Activated naive CD4-positive, alpha-beta T cell treated with anti-CD3 and anti-CD28 coated beads, Interleukin-2, amount 10 ng/mL, durations not matched to agents 7 days and 5 days (primary cell): ENCODE data around the gene TMEM72.

ENCODE experiments used
- CTCF ChIA-PET: fragments of 350-600 bp; sonication (Branson Sonifier 250); formaldehyde crosslinking; loops from one replicate; lab custom pipeline; 2021; ENCODE audit warnings: antibody characterized with exemption; lab: Charles Lee
- DNase-seq: peaks from one replicate; pipeline ENCODE4 v3.0.0-alpha.2; 2020
- H3K27ac Mint-ChIP-seq: one replicate; pipeline ENCODE4 v1.8.0; 2021; ENCODE audit warnings: mild to moderate bottlenecking, moderate library complexity, mixed read lengths
- H3K27me3 Mint-ChIP-seq: one replicate; pipeline ENCODE4 v1.8.0; 2021; ENCODE audit warnings: mild to moderate bottlenecking, mixed read lengths
- H3K36me3 Mint-ChIP-seq: one replicate; pipeline ENCODE4 v1.8.0; 2021; ENCODE audit warnings: mixed read lengths
- H3K4me1 Mint-ChIP-seq: one replicate; pipeline ENCODE4 v1.8.0; 2021; ENCODE audit warnings: mixed read lengths
- H3K4me3 Mint-ChIP-seq: one replicate; pipeline ENCODE4 v1.8.0; 2021; ENCODE audit warnings: mild to moderate bottlenecking, moderate library complexity, mixed read lengths
- H3K9me3 Mint-ChIP-seq: one replicate; pipeline ENCODE4 v1.8.0; 2021; ENCODE audit warnings: mixed read lengths

The TMEM72 gene

GRCh38 chr10:44880090-44880715 is 30.9 kb upstream of the TMEM72 start:
- H3K27me3 Mint-ChIP-seq: peaks cover 40% of the 10 kb centered on the region
- no peak for DNase-seq
- no peaks in the 10 kb centered on the region for H3K36me3 Mint-ChIP-seq
- H3K4me3 Mint-ChIP-seq: no peak overlapping the region
- peaks cover 15% of the 10 kb centered on the region for H3K4me1 Mint-ChIP-seq
- CTCF ChIA-PET: interaction anchor here (0.6 to 2.1 kb wide), 4 partner anchors 12 to 1461 kb away, joined by 3 to 5 read pairs (median 4); no protein-coding TSS in a partner anchor
- H3K27ac Mint-ChIP-seq: no peak overlapping the region
- no peaks in the 10 kb centered on the region for H3K9me3 Mint-ChIP-seq

GRCh38 chr10:44881649-44882048 is 29.5 kb upstream of the TMEM72 start:
- H3K27ac Mint-ChIP-seq: no peak overlapping the region
- CTCF ChIA-PET: no interaction called here

GRCh38 chr10:44882166-44882720 is 28.9 kb upstream of the TMEM72 start:
- H3K36me3 Mint-ChIP-seq: no peaks in the 10 kb centered on the region
- H3K9me3 Mint-ChIP-seq: no peaks in the 10 kb centered on the region
- peaks cover 15% of the 10 kb centered on the region for H3K4me1 Mint-ChIP-seq
- no peak overlapping the region for H3K4me3 Mint-ChIP-seq
- DNase-seq: no peak
- peaks cover 40% of the 10 kb centered on the region for H3K27me3 Mint-ChIP-seq
- CTCF ChIA-PET: no interaction called here
- no peak overlapping the region for H3K27ac Mint-ChIP-seq

More at GRCh38 chr10:44881649-44882048, 29.5 kb upstream of the TMEM72 start:
- Mint-ChIP-seq H3K9me3 (no peaks in the 10 kb centered on the region), H3K4me1 (peaks cover 15% of the 10 kb centered on the region), H3K36me3 (no peaks in the 10 kb centered on the region), H3K27me3 (peaks cover 40% of the 10 kb centered on the region), H3K4me3 (no peak overlapping the region)
- no peak for DNase-seq

- Mint-ChIP-seq H3K9me3 (no peaks in the 10 kb centered on the region), H3K4me3 (no peak overlapping the region)
- CTCF ChIA-PET: no interaction called here
Observed at GRCh38 chr10:44883593-44884331, 27.4 kb upstream of the TMEM72 start.

GRCh38 chr10:44885710-44886109 is 25.4 kb upstream of the TMEM72 start:
- Mint-ChIP-seq H3K4me3 (no peak overlapping the region), H3K27me3 (peaks cover 25% of the 10 kb centered on the region), H3K27ac (no peak overlapping the region), H3K9me3 (no peaks in the 10 kb centered on the region), H3K36me3 (no peaks in the 10 kb centered on the region), H3K4me1 (no peaks in the 10 kb centered on the region)
- CTCF ChIA-PET: no interaction called here
- DNase-seq: no peak

More at GRCh38 chr10:44883593-44884331, 27.4 kb upstream of the TMEM72 start:
- Mint-ChIP-seq H3K36me3 (no peaks in the 10 kb centered on the region), H3K27me3 (peaks cover 37% of the 10 kb centered on the region), H3K27ac (no peak overlapping the region), H3K4me1 (peaks cover 11% of the 10 kb centered on the region)
- no peak for DNase-seq

- no peaks in the 10 kb centered on the region for H3K4me1 Mint-ChIP-seq
- no peak overlapping the region for H3K27ac Mint-ChIP-seq
- H3K4me3 Mint-ChIP-seq: no peak overlapping the region
- H3K9me3 Mint-ChIP-seq: no peaks in the 10 kb centered on the region
- no peak for DNase-seq
- CTCF ChIA-PET: no interaction called here
- no peaks in the 10 kb centered on the region for H3K36me3 Mint-ChIP-seq
- H3K27me3 Mint-ChIP-seq: peaks cover 19% of the 10 kb centered on the region
Observed at GRCh38 chr10:44886966-44887365, 24.2 kb upstream of the TMEM72 start.

GRCh38 chr10:44888886-44889285 is 22.3 kb upstream of the TMEM72 start:
- Mint-ChIP-seq H3K4me3 (no peak overlapping the region), H3K36me3 (no peaks in the 10 kb centered on the region)
- CTCF ChIA-PET: no interaction called here

GRCh38 chr10:44889834-44890233 is 21.3 kb upstream of the TMEM72 start:
- CTCF ChIA-PET: no interaction called here
- no peaks in the 10 kb centered on the region for H3K4me1 Mint-ChIP-seq
- no peak overlapping the region for H3K4me3 Mint-ChIP-seq
- H3K9me3 Mint-ChIP-seq: no peaks in the 10 kb centered on the region
- peaks cover 9% of the 10 kb centered on the region for H3K27me3 Mint-ChIP-seq
- DNase-seq: no peak
- no peak overlapping the region for H3K27ac Mint-ChIP-seq
- H3K36me3 Mint-ChIP-seq: no peaks in the 10 kb centered on the region

More at GRCh38 chr10:44888886-44889285, 22.3 kb upstream of the TMEM72 start:
- peaks cover 9% of the 10 kb centered on the region for H3K27me3 Mint-ChIP-seq
- no peaks in the 10 kb centered on the region for H3K9me3 Mint-ChIP-seq
- no peaks in the 10 kb centered on the region for H3K4me1 Mint-ChIP-seq
- DNase-seq: no peak
- no peak overlapping the region for H3K27ac Mint-ChIP-seq

GRCh38 chr10:44890696-44891563 is 20.2 kb upstream of the TMEM72 start:
- Mint-ChIP-seq H3K27me3 (peaks cover 12% of the 10 kb centered on the region), H3K27ac (no peak overlapping the region), H3K4me3 (no peak overlapping the region), H3K36me3 (no peaks in the 10 kb centered on the region), H3K9me3 (no peaks in the 10 kb centered on the region), H3K4me1 (no peaks in the 10 kb centered on the region)
- no peak for DNase-seq
- CTCF ChIA-PET: no interaction called here

- peaks cover 12% of the 10 kb centered on the region for H3K27me3 Mint-ChIP-seq
- no peaks in the 10 kb centered on the region for H3K36me3 Mint-ChIP-seq
- no peak overlapping the region for H3K27ac Mint-ChIP-seq
- DNase-seq: no peak
- no peaks in the 10 kb centered on the region for H3K9me3 Mint-ChIP-seq
- H3K4me3 Mint-ChIP-seq: no peak overlapping the region
- CTCF ChIA-PET: no interaction called here
- no peaks in the 10 kb centered on the region for H3K4me1 Mint-ChIP-seq
Observed at GRCh38 chr10:44891721-44892120, 19.4 kb upstream of the TMEM72 start.

GRCh38 chr10:44893604-44894468 is 17.3 kb upstream of the TMEM72 start:
- DNase-seq: no peak
- Mint-ChIP-seq H3K9me3 (no peaks in the 10 kb centered on the region), H3K36me3 (no peaks in the 10 kb centered on the region), H3K27me3 (peaks cover 16% of the 10 kb centered on the region), H3K4me1 (no peaks in the 10 kb centered on the region), H3K27ac (no peak overlapping the region), H3K4me3 (no peak overlapping the region)
- CTCF ChIA-PET: interaction anchor here (0.6 kb wide), 1 partner anchor 27 kb away, joined by 3 read pairs; no protein-coding TSS in a partner anchor

- CTCF ChIA-PET: no interaction called here
- Mint-ChIP-seq H3K4me3 (no peak overlapping the region), H3K9me3 (no peaks in the 10 kb centered on the region), H3K27ac (no peak overlapping the region), H3K4me1 (no peaks in the 10 kb centered on the region), H3K36me3 (no peaks in the 10 kb centered on the region), H3K27me3 (peaks cover 25% of the 10 kb centered on the region)
- no peak for DNase-seq
Observed at GRCh38 chr10:44894691-44895090, 16.4 kb upstream of the TMEM72 start.

- H3K9me3 Mint-ChIP-seq: no peaks in the 10 kb centered on the region
- CTCF ChIA-PET: interaction anchor here (1.7 kb wide), 1 partner anchor 37 kb away, joined by 5 read pairs; no protein-coding TSS in a partner anchor
- no peak overlapping the region for H3K4me3 Mint-ChIP-seq
- no peaks in the 10 kb centered on the region for H3K4me1 Mint-ChIP-seq
- no peaks in the 10 kb centered on the region for H3K36me3 Mint-ChIP-seq
- peaks cover 23% of the 10 kb centered on the region for H3K27me3 Mint-ChIP-seq
- no peak overlapping the region for H3K27ac Mint-ChIP-seq
- DNase-seq: no peak
Observed at GRCh38 chr10:44895280-44895679, 15.9 kb upstream of the TMEM72 start.
